IMR-90 (cell line): Measurements from ENCODE around the gene MTA2. TPM values are rescaled to one million over a fixed set of nuclear protein-coding genes. Genes with fewer than 3 reads are reported as not detected.

ENCODE experiments used
- ATAC-seq: fragments of 200-7000 bp; cut with Tn5 transposase; 2 replicates; pipeline ENCODE4 v1.9.1; 2020; ENCODE audit warnings: low read depth, mild to moderate bottlenecking, moderate library complexity
- BruUV-seq: library from RNA; stranded (reverse); fragments of 400-500 nt; replicated peaks from 2 replicates; lab custom pipeline; 2021; lab: Mats Ljungman, UMichigan
- CTCF ChIA-PET: fragments of 300-600 bp; formaldehyde crosslinking; extraction: SDS; loops from one replicate; lab custom pipeline; 2021; ENCODE audit warnings: antibody characterized with exemption; lab: Yijun Ruan, JAX
- POLR2A ChIA-PET: fragments of 300-600 bp; sonication (Branson Sonifier 250); formaldehyde crosslinking; loops from one replicate; lab custom pipeline; 2022; ENCODE audit warnings: antibody characterized with exemption; ENCODE audit not compliant: unreplicated experiment; lab: Charles Lee
- DNase-seq: peaks from one replicate; pipeline ENCODE4 v3.0.0; 2013
- H2AFZ ChIP-seq: replicated peaks from 2 replicates; pipeline ENCODE3; 2013; ENCODE audit warnings: low read length, mild to moderate bottlenecking; ENCODE audit not compliant: poor library complexity
- H2AK5ac ChIP-seq: 2 replicates; pipeline ENCODE4 v1.6.1; 2013; ENCODE audit warnings: low read depth, low read length, inconsistent platforms
- H2AK9ac ChIP-seq: replicated peaks from 2 replicates; pipeline ENCODE3; 2013; ENCODE audit warnings: mild to moderate bottlenecking, low read depth, low read length, moderate library complexity; ENCODE audit not compliant: poor library complexity
- H2BK120ac ChIP-seq: 2 replicates; pipeline ENCODE4 v1.6.1; 2013; ENCODE audit warnings: low read depth, low read length, inconsistent platforms
- H2BK15ac ChIP-seq: 3 replicates; pipeline ENCODE4 v1.6.1; 2013; ENCODE audit warnings: low read depth, low read length, inconsistent platforms
- H2BK20ac ChIP-seq: 2 replicates; pipeline ENCODE4 v1.6.1; 2013; ENCODE audit warnings: low read depth, mild to moderate bottlenecking, inconsistent platforms, low read length, moderate library complexity
- H2BK5ac ChIP-seq: 2 replicates; pipeline ENCODE4 v1.6.1; 2013; ENCODE audit warnings: mild to moderate bottlenecking, low read depth, low read length, inconsistent platforms; ENCODE audit not compliant: poor library complexity, severe bottlenecking
- H3K14ac ChIP-seq: replicated peaks from 2 replicates; pipeline ENCODE4 v1.6.1; 2013; ENCODE audit warnings: low read depth, low read length, inconsistent platforms
- H3K18ac ChIP-seq: 2 replicates; pipeline ENCODE4 v1.6.1; 2013; ENCODE audit warnings: low read depth, low read length, control low read depth
- H3K23ac ChIP-seq: 2 replicates; pipeline ENCODE4 v1.6.1; 2013; ENCODE audit warnings: low read depth, low read length, inconsistent platforms
- H3K27ac ChIP-seq: 2 replicates; pipeline ENCODE4 v1.5.1; 2013; ENCODE audit warnings: mild to moderate bottlenecking, control low read depth, low read length; ENCODE audit not compliant: insufficient read depth
- H3K27me3 ChIP-seq: 2 replicates; pipeline ENCODE4 v1.6.1; 2013; ENCODE audit warnings: low read length; ENCODE audit not compliant: control insufficient read depth, insufficient read depth
- H3K36me3 ChIP-seq: 2 replicates; pipeline ENCODE4 v1.6.1; 2013; ENCODE audit warnings: low read length, mixed read lengths; ENCODE audit not compliant: control insufficient read depth, insufficient read depth
- H3K4ac ChIP-seq: 2 replicates; pipeline ENCODE4 v1.6.1; 2013; ENCODE audit warnings: low read depth, low read length, inconsistent platforms
- H3K4me1 ChIP-seq: 2 replicates; pipeline ENCODE4 v1.6.1; 2013; ENCODE audit warnings: low read length, mixed read lengths; ENCODE audit not compliant: control insufficient read depth, insufficient read depth
- H3K4me2 ChIP-seq: 2 replicates; pipeline ENCODE4 v1.6.1; 2013; ENCODE audit warnings: low read depth, mild to moderate bottlenecking, control low read depth, low read length, moderate library complexity
- H3K4me3 ChIP-seq: 2 replicates; pipeline ENCODE4 v1.5.1; 2013; ENCODE audit warnings: low read depth, mild to moderate bottlenecking, control low read depth, low read length, moderate library complexity; ENCODE audit not compliant: insufficient read depth
- H3K56ac ChIP-seq: 2 replicates; pipeline ENCODE4 v1.6.1; 2013; ENCODE audit warnings: low read length, inconsistent platforms; ENCODE audit not compliant: insufficient read depth; ENCODE audit errors: extremely low read depth
- H3K79me1 ChIP-seq, 2 experiments: 2 replicates each; pipeline ENCODE4 v1.6.1; 2013; ENCODE audit warnings: low read length in 2 of 2, inconsistent platforms in 1 of 2, low read depth in 1 of 2
- H3K9ac ChIP-seq: 2 replicates; pipeline ENCODE4 v1.6.1; 2013; ENCODE audit warnings: low read depth, low read length, control low read depth
- H3K9me1 ChIP-seq: 2 replicates; pipeline ENCODE4 v1.6.1; 2013; ENCODE audit warnings: low read length, inconsistent platforms; ENCODE audit not compliant: insufficient read depth
- H3K9me3 ChIP-seq: 2 replicates; pipeline ENCODE4 v1.6.1; 2013; ENCODE audit warnings: low read length; ENCODE audit not compliant: control insufficient read depth, insufficient read depth
- H4K20me1 ChIP-seq: 2 replicates; pipeline ENCODE4 v1.6.1; 2013; ENCODE audit warnings: low read length, inconsistent platforms; ENCODE audit not compliant: insufficient read depth
- H4K5ac ChIP-seq: 2 replicates; pipeline ENCODE4 v1.6.1; 2013; ENCODE audit warnings: mild to moderate bottlenecking, low read depth, low read length, control low read depth
- H4K8ac ChIP-seq, 2 experiments: 2 replicates each; pipeline ENCODE4 v1.6.1; 2013; ENCODE audit warnings: low read depth in 2 of 2, low read length in 2 of 2, control low read depth in 1 of 2, inconsistent platforms in 1 of 2
- H4K91ac ChIP-seq: 2 replicates; pipeline ENCODE4 v1.6.1; 2013; ENCODE audit warnings: low read depth, low read length, inconsistent platforms; ENCODE audit not compliant: insufficient read depth
- BHLHE40 ChIP-seq: fragments of 150-350 bp; IDR thresholded peaks from 2 replicates; pipeline ENCODE4 v1.6.1; 2016; ENCODE audit warnings: mild to moderate bottlenecking, low read depth, low read length
- CEBPB ChIP-seq: IDR thresholded peaks from 2 replicates; pipeline ENCODE4 v1.6.1; 2012; ENCODE audit warnings: low read depth, low read length, improper control_type of control experiment
- CHD1 ChIP-seq: IDR thresholded peaks from 2 replicates; pipeline ENCODE4 v1.6.1; 2012; ENCODE audit warnings: low read depth, low read length, improper control_type of control experiment
- MAFK ChIP-seq: IDR thresholded peaks from 2 replicates; pipeline ENCODE4 v1.6.1; 2012; ENCODE audit warnings: low read depth, low read length, improper control_type of control experiment
- MAZ ChIP-seq: IDR thresholded peaks from 2 replicates; pipeline ENCODE4 v1.6.1; 2012; ENCODE audit warnings: low read depth, mild to moderate bottlenecking, low read length, improper control_type of control experiment, moderate library complexity, borderline replicate concordance
- MXI1 ChIP-seq: IDR thresholded peaks from 2 replicates; pipeline ENCODE4 v1.6.1; 2012; ENCODE audit warnings: low read depth, mild to moderate bottlenecking, low read length, moderate library complexity, borderline replicate concordance
- NFE2L2 ChIP-seq: fragments of 150-350 bp; IDR thresholded peaks from 2 replicates; pipeline ENCODE4 v1.6.1; 2016; ENCODE audit warnings: low read depth, mild to moderate bottlenecking, low read length
- POLR2A ChIP-seq: IDR thresholded peaks from 2 replicates; pipeline ENCODE4 v1.6.1; 2012; ENCODE audit warnings: mild to moderate bottlenecking, low read depth, low read length
- RAD21 ChIP-seq: IDR thresholded peaks from 2 replicates; pipeline ENCODE4 v1.6.1; 2012; ENCODE audit warnings: low read length, improper control_type of control experiment
- SMC3 ChIP-seq: fragments of 150-350 bp; IDR thresholded peaks from 2 replicates; pipeline ENCODE4 v1.6.1; 2016; ENCODE audit warnings: low read depth, mild to moderate bottlenecking, antibody characterized with exemption, low read length, moderate library complexity
- WGBS, 2 experiments: methylation state at CpG; one replicate each; pipeline versions ENCODE4 v1.1.5 to v1.1.7; 2013; ENCODE audit warnings: missing lambda C conversion rate in 2 of 2; ENCODE audit not compliant: insufficient read length in 1 of 2; ENCODE audit errors: extremely low coverage in 2 of 2; 5-methylcytosine and 5-hydroxymethylcytosine counted together
- dilution Hi-C: fragments of 300-500 bp; cut with HindIII; formaldehyde crosslinking; loops from one replicate; pipeline ENCODE4 v1.14.3; 2018; ENCODE audit warnings: low sequenced_read_pairs; ENCODE audit not compliant: unreplicated experiment
- in situ Hi-C: fragments of 300-500 bp; cut with MboI; formaldehyde crosslinking; loops from 3 replicates; pipeline ENCODE4 v1.14.3; 2019; ENCODE audit warnings: low sequenced_read_pairs, inconsistent platforms, mixed read lengths
- intact Hi-C: fragments of 100-400 bp; cut with micrococcal nuclease; formaldehyde crosslinking; loops from 2 replicates; pipeline ENCODE4 v1.10.0; 2022
- polyA plus RNA-seq, 3 experiments: library from polyadenylated mRNA; depleted of rRNA; stranded (reverse); fragments of >200 nt; gene quantifications; 2 replicates each; pipeline ENCODE4 v1.2.3, GENCODE V29; 2012; ENCODE audit warnings: low replicate concordance in 1 of 3
- total RNA-seq: library from RNA; depleted of rRNA; stranded (reverse); fragments of >200 nt; gene quantifications from 2 replicates; pipeline ENCODE4 v1.2.3, GENCODE V29; 2012
- TF ChIP-seq, protein P1 (sequence below): conservative IDR thresholded peaks from 2 replicates; pipeline ENCODE4 v1.5.1; 2012; ENCODE audit warnings: mild to moderate bottlenecking, low read depth, low read length, improper control_type of control experiment
- TF ChIP-seq, protein P2 (sequence below): fragments of 150-350 bp; IDR thresholded peaks from 2 replicates; pipeline ENCODE4 v1.6.1; 2017; ENCODE audit warnings: mild to moderate bottlenecking, antibody characterized with exemption, low read length, low read depth

Gene MTA2
- total and polyA plus RNA-seq, 2 of the 4 experiments (the other 2 are of a cell fraction), result 34.8 to 136 TPM

DNA sequence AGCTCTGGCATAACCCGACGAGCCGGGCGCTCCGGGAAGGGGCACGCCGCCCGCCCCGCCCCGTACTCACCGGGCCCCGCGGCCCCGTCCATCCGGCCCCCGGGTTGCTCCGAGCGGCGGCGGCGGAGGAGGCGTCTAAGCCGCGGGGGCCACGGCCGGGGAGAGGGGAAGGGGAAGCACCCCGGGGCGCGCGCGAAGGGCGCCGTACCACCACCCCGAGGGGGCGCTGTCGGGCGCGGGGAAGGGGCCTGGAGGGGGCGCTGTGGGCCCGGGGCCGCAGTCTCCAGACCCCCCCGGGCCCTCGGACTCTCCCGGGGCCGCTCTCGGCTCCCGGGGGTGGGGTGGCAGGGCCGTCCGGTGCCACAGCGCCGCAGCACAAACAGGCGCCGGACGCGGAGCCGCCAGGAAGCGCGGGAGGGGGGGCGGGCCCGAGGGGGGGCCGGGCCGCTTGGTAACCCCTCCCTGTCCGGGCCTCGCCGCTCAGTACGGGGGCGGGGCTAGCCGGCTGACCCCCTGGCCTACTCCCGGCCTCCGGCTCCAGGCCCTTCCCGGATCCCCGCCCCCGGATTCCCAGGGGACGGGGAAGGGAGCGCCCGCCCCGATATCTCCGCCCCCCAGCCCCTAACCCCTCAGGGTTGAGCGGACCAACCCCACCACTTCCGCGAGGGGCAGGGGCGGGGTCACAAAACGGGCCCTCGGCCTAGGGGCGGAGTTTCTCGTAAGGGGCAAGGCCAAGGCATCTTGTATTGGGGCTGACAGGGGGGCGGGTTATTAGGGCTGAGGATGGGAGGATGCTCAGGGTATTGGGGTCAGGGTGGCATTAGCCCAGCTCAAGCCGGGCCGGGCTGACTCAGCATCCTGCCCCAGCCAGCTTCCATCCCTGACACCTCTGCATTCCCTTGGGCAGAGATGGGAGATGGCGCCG is 11.0 kb upstream of the MTA2 start, which contains the start of the genes EML3 and ROM1:
EML3 (minus strand) TSS at position 410 of the 925 bp plus-strand sequence; CDS start at position 92, 318 bp downstream.
ROM1 (plus strand) TSS at position 892 of the 925 bp plus-strand sequence; CDS start at position 917, 25 bp downstream.
- H3K4me2 ChIP-seq, result peak within 1 kb of the TSS; percentile 98
- H3K36me3 ChIP-seq, result peaks cover 35% of the 10 kb centered on the region
- peak within 1 kb of the TSS; percentile 4 to 88; a peak in 2 of 4 replicates for H4K8ac ChIP-seq
- peaks cover 11% of the 10 kb centered on the region for H4K20me1 ChIP-seq
- peak within 1 kb of the TSS; percentile 91 for H3K18ac ChIP-seq
- H3K56ac ChIP-seq, result peak within 1 kb of the TSS; percentile 54; the same call in 1 of the 2 replicates
- H2BK15ac ChIP-seq, result peak within 1 kb of the TSS; percentile 3; the same call in 1 of the 3 replicates
- H2BK5ac ChIP-seq, result peak within 1 kb of the TSS; percentile 66
- in situ Hi-C loops (no loop called here), intact Hi-C loops (loop anchor here (5.0 kb wide), 1 partner anchor 250 kb away; no protein-coding TSS in a partner anchor), dilution Hi-C loops (no loop called here)
- H4K5ac ChIP-seq, result peak within 1 kb of the TSS; percentile 86
- H3K27ac ChIP-seq, result peak within 1 kb of the TSS; percentile 70
- peak within 1 kb of the TSS; percentile 56 for H4K91ac ChIP-seq
- H2AK5ac ChIP-seq, result peak within 1 kb of the TSS; percentile 83
- peak within 1 kb of the TSS; percentile 79 for H3K4ac ChIP-seq
- no peaks in the 10 kb centered on the region for H3K9me3 ChIP-seq
- no peaks in the 10 kb centered on the region for H3K27me3 ChIP-seq
- peak within 1 kb of the TSS; percentile 92 for H2AFZ ChIP-seq
- peak within 1 kb of the TSS; percentile 82 for H3K23ac ChIP-seq
- peak within 1 kb of the TSS; percentile 91 for H2AK9ac ChIP-seq
- BruUV-seq, result no TSS peak
- WGBS, 2 experiments, result 4% methylated on average over 5 of the region's 91 CpGs; no CpG with 5 or more reads in 1 of the 2 experiments
- CTCF ChIA-PET, result interaction anchor here (0.6 to 1.9 kb wide), 6 partner anchors 9 to 53 kb away, joined by 3 to 4 read pairs (median 3); partner anchors contain the start of genes B3GAT3, C11orf98, CSKMT and TUT1
- H3K79me1 ChIP-seq, result peaks cover 16 to 21% of the 10 kb centered on the region in 2 experiments
- H3K4me1 ChIP-seq, result peaks cover 10% of the 10 kb centered on the region
- ATAC-seq (peak; percentile 90), DNase-seq (peak; percentile 63)
- POLR2A ChIA-PET, result no interaction called here
- H3K9ac ChIP-seq, result peak within 1 kb of the TSS; percentile 76
- peak within 1 kb of the TSS; percentile 62 for H3K14ac ChIP-seq
- no peak within 1 kb of the TSS for H2BK20ac ChIP-seq
- H3K4me3 ChIP-seq, result peak within 1 kb of the TSS; percentile 78
- H2BK120ac ChIP-seq, result peak within 1 kb of the TSS; percentile 21; the same call in 1 of the 2 replicates
- H3K9me1 ChIP-seq, result no peaks in the 10 kb centered on the region
- TF ChIP-seq, protein P1, sequence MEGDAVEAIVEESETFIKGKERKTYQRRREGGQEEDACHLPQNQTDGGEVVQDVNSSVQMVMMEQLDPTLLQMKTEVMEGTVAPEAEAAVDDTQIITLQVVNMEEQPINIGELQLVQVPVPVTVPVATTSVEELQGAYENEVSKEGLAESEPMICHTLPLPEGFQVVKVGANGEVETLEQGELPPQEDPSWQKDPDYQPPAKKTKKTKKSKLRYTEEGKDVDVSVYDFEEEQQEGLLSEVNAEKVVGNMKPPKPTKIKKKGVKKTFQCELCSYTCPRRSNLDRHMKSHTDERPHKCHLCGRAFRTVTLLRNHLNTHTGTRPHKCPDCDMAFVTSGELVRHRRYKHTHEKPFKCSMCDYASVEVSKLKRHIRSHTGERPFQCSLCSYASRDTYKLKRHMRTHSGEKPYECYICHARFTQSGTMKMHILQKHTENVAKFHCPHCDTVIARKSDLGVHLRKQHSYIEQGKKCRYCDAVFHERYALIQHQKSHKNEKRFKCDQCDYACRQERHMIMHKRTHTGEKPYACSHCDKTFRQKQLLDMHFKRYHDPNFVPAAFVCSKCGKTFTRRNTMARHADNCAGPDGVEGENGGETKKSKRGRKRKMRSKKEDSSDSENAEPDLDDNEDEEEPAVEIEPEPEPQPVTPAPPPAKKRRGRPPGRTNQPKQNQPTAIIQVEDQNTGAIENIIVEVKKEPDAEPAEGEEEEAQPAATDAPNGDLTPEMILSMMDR, result peak; percentile 99
- peak; percentile 70; the same call in 1 of the 2 replicates for TF ChIP-seq MAZ
- peak; percentile 37; the same call in 1 of the 2 replicates for TF ChIP-seq SMC3
- TF ChIP-seq MXI1, result no peak; the same call in 1 of the 2 replicates
- TF ChIP-seq, protein P2, sequence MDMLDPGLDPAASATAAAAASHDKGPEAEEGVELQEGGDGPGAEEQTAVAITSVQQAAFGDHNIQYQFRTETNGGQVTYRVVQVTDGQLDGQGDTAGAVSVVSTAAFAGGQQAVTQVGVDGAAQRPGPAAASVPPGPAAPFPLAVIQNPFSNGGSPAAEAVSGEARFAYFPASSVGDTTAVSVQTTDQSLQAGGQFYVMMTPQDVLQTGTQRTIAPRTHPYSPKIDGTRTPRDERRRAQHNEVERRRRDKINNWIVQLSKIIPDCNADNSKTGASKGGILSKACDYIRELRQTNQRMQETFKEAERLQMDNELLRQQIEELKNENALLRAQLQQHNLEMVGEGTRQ, result no peak
- peak; percentile 33; the same call in 1 of the 2 replicates for TF ChIP-seq MAFK
- TF ChIP-seq BHLHE40, result no peak
- TF ChIP-seq CHD1, result no peak
- peak; percentile 36; the same call in 1 of the 2 replicates for TF ChIP-seq RAD21
- TF ChIP-seq POLR2A, result no peak
- no peak for TF ChIP-seq CEBPB
- no peak for TF ChIP-seq NFE2L2
